GM21576 (cell line): ENCODE results near the gene B4GALNT4.
"Not testable (repeated sequence)": the region's sequence is repeated elsewhere in the genome, so short reads cannot be mapped to it uniquely, and the experiment has no call there.

Source experiments
- ATAC-seq: cut with Tn5 transposase; IDR thresholded peaks from one replicate; pipeline ENCODE4 v1.9.1; 2021; ENCODE audit warnings: mild to moderate bottlenecking, moderate library complexity; ENCODE audit not compliant: unreplicated experiment

Gene B4GALNT4

DNA sequence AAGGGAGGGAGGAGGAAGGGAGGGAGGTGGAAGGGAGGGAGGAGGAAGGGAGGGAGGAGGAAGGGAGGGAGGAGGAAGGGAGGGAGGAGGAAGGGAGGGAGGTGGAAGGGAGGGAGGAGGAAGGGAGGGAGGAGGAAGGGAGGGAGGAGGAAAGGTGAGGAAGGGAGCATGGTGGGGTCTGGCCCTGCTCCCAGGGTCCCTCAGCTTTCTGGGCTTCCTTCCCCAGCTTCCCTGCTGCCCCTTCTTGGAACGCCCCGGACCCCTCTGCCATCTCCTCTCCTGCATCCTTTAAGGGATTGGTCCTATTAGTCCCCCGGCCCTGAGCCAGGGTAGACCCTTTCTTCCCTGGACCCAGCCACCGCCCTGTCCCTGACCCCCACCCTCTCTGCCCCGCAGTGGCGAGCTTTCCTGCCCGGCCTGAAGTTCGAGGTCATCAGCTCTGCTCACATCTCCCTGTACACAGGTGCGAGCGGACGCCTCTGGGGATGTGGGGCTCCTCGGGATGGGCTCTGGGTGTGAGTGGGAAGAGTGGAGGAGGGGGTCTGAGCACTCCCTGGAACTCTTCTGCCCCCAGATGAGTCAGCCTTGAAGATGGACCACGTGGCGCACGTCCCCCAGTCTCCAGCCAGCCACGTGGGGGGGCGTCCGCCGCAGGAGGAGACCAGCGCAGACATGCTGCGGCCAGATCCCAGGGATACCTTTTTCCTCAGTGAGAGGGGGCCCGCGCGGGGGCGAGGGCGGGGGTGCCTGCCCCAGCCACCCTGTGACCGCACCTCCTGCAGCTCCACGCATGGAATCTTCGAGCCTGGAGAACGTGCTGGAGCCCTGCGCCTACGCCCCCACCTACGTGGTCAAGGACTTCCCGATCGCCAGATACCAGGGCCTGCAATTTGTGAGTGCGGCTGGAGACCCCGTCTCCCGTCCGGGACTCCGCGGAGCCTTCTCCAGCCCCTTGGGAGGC lies 6.0 kb downstream of the B4GALNT4 start:
- ATAC-seq, result no peak

GRCh38 chr11:376531-377173 lies 7.4 kb downstream of the B4GALNT4 start:
- no peak for ATAC-seq

GRCh38 chr11:377174-377865 lies 8.0 kb downstream of the B4GALNT4 start:
- no peak for ATAC-seq

GRCh38 chr11:377883-378500 lies 8.7 kb downstream of the B4GALNT4 start:
- ATAC-seq, result no peak

- no peak for ATAC-seq
Observed at GRCh38 chr11:379205-380094, 10.2 kb downstream of the B4GALNT4 start.

DNA sequence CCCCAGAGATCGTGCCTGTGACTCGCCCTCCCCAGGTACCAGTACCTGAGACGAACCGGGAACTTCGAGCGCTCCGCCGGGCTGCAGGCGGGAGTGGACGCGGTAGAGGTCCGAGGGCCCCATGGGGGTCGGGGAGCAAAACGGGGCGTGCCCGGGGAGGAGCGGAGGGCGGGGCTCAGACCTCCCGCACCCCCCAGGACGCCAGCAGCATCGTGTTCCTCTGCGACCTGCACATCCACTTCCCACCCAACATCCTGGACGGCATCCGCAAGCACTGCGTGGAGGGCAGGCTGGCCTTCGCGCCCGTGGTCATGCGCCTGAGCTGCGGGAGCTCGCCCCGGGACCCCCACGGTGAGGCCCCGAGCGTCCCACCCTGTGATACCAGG lies 10.8 kb downstream of the B4GALNT4 start:
- ATAC-seq, result no peak

GRCh38 chr11:380491-380890 lies 11.2 kb downstream of the B4GALNT4 start:
- no peak for ATAC-seq

GRCh38 chr11:380996-381395 lies 11.7 kb downstream of the B4GALNT4 start:
- no peak for ATAC-seq

GRCh38 chr11:381501-382072 lies 12.3 kb downstream of the B4GALNT4 start:
- ATAC-seq, result no peak

GRCh38 chr11:382081-382629 lies 12.9 kb downstream of the B4GALNT4 start:
- ATAC-seq, result no peak

DNA sequence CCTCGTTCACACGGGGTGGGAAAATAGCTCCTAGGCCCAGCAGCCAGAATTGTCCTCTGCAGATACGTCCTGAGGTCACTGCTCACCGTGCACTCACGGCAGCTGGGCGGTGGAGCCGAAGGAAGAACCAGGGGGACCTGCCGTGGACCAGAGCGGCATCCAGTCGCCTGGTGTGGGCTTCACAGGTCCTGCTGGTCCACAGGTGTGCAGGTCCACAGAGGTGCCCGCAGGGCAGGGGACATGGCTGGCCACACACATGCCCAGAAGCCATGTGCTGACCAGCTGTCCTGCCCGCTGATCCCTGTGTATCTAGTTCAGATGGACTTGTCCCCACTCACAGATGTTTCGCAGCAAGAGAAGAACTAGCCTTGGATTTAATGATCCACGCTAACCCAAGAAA lies 14.1 kb downstream of the B4GALNT4 start:
- no peak for ATAC-seq

DNA sequence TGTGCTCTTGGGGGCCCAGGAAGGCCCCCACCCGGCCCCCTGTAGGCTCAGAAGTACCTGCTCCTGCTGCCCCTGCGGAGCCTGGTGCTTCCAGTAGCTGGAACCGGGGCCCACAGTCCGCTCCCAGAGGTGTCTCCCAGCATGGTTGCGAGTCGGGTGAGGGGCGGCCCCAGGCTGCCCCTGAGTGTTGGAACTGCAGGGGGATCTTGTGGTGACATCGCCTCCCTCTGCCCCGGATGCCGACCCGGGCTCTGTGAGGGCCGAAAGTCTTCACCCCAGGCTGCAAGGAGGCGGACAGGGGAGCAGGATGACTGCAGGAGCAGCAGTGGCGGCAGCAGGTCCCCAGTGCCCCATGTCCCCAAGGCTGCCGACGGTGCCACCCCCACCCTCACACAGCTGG lies 15.2 kb downstream of the B4GALNT4 start:
- no peak for ATAC-seq

GRCh38 chr11:385594-386351 lies 16.5 kb downstream of the B4GALNT4 start:
- ATAC-seq, result no peak

- no peak for ATAC-seq
Observed at GRCh38 chr11:386483-386882, 17.2 kb downstream of the B4GALNT4 start.

- ATAC-seq, result no peak
Observed at GRCh38 chr11:387193-387793, 18.0 kb downstream of the B4GALNT4 start.

DNA sequence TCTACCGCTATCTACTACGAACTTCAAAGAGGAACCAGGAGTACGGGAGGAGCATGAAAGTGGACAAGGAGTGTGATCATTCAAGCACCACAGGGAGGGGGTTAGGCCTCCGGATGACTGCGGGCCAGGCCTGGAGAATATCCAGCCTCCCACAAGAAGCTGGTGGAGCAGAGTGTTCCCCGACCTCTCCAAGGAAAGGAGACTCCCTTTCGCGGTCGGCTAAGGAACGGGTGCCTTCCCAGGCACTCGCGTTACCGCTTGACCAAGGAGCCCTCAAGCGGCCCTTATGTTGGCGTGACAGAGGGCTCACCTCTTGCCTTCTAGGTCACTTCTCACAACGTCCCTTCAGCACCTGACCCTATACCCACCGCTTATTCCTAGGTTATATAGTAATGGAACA lies 20.1 kb downstream of the B4GALNT4 start:
- ATAC-seq, result not testable (repeated sequence)

DNA sequence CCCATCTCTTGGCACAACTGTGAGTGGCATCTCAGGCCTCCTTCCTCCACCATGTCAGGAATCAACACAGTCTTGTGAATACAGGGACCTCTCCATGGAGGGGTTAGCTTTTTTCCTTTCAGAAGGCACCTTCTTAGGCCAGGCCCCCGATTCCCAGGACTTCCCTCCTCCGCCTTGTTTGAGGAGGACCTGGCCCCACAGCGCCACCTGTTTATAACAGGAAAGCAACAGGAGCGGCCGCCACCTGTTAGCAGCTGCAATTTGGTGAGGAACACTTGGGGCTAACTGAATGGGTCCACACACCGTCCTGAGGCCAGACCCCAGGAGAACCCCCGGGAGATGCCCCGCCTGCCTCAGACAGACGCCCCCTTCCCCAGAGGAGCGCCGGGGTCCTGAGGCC lies 20.9 kb downstream of the B4GALNT4 start:
- ATAC-seq, result no peak
